Activated naive CD4-positive, alpha-beta T cell treated with anti-CD3 and anti-CD28 coated beads, Interleukin-2, amount 50 U/mL, for 24 hours (primary cell): ENCODE results near the gene CAVIN1.
A peak's percentile ranks its signal among the peaks of the same experiment; 100 is the strongest.
"Not testable (repeated sequence)": the region's sequence is repeated elsewhere in the genome, so short reads cannot be mapped to it uniquely, and the experiment has no call there.

Source experiments
- H3K27ac Mint-ChIP-seq: one replicate; pipeline ENCODE4 v1.8.0; 2021; ENCODE audit warnings: mild to moderate bottlenecking, mixed read lengths
- H3K27me3 Mint-ChIP-seq: one replicate; pipeline ENCODE4 v1.8.0; 2021; ENCODE audit warnings: mixed read lengths
- H3K36me3 Mint-ChIP-seq: one replicate; pipeline ENCODE4 v1.8.0; 2021; ENCODE audit warnings: mixed read lengths
- H3K4me1 Mint-ChIP-seq: one replicate; pipeline ENCODE4 v1.8.0; 2021; ENCODE audit warnings: mixed read lengths
- H3K4me3 Mint-ChIP-seq: one replicate; pipeline ENCODE4 v1.8.0; 2021; ENCODE audit warnings: mild to moderate bottlenecking, mixed read lengths
- H3K9me3 Mint-ChIP-seq: one replicate; pipeline ENCODE4 v1.8.0; 2021; ENCODE audit warnings: mixed read lengths

The CAVIN1 gene

GRCh38 chr17:42422958-42423712, at the start of gene CAVIN1:
CAVIN1 (minus strand) TSS chr17:42423256; CDS start chr17:42423097, 159 bp downstream.
- peaks cover 10% of the 10 kb centered on the region for H3K27me3 Mint-ChIP-seq
- peak within 1 kb of the TSS; percentile 84 for H3K4me3 Mint-ChIP-seq
- H3K4me1 Mint-ChIP-seq = peaks cover 16% of the 10 kb centered on the region
- no peaks in the 10 kb centered on the region for H3K36me3 Mint-ChIP-seq
- H3K27ac Mint-ChIP-seq = peak within 1 kb of the TSS; percentile 8
- H3K9me3 Mint-ChIP-seq = no peaks in the 10 kb centered on the region

- Mint-ChIP-seq H3K4me3 (no peak overlapping the region), H3K9me3 (no peaks in the 10 kb centered on the region), H3K27ac (no peak overlapping the region), H3K4me1 (no peaks in the 10 kb centered on the region), H3K27me3 (no peaks in the 10 kb centered on the region), H3K36me3 (peaks cover 17% of the 10 kb centered on the region)
Observed at GRCh38 chr17:42467889-42468288, 44.8 kb upstream of the CAVIN1 start.

GRCh38 chr17:42463976-42464400, 40.9 kb upstream of the CAVIN1 start:
- peaks cover 16% of the 10 kb centered on the region for H3K36me3 Mint-ChIP-seq
- no peak overlapping the region for H3K4me3 Mint-ChIP-seq
- no peak overlapping the region for H3K27ac Mint-ChIP-seq
- H3K4me1 Mint-ChIP-seq = peaks cover 19% of the 10 kb centered on the region
- no peaks in the 10 kb centered on the region for H3K9me3 Mint-ChIP-seq
- H3K27me3 Mint-ChIP-seq = no peaks in the 10 kb centered on the region

- Mint-ChIP-seq H3K9me3 (no peaks in the 10 kb centered on the region), H3K27me3 (no peaks in the 10 kb centered on the region), H3K36me3 (peaks cover 5% of the 10 kb centered on the region), H3K4me3 (peak overlapping the region; percentile 92), H3K4me1 (peaks cover 44% of the 10 kb centered on the region), H3K27ac (peak overlapping the region; percentile 84)
Observed at GRCh38 chr17:42460371-42460770, 37.3 kb upstream of the CAVIN1 start.

- H3K36me3 Mint-ChIP-seq = peaks cover 5% of the 10 kb centered on the region
- H3K9me3 Mint-ChIP-seq = no peaks in the 10 kb centered on the region
- H3K27me3 Mint-ChIP-seq = no peaks in the 10 kb centered on the region
- peak overlapping the region; percentile 92 for H3K27ac Mint-ChIP-seq
- H3K4me3 Mint-ChIP-seq = peak overlapping the region; percentile 92
- peaks cover 47% of the 10 kb centered on the region for H3K4me1 Mint-ChIP-seq
Observed at GRCh38 chr17:42459801-42460281, 36.8 kb upstream of the CAVIN1 start.

GRCh38 chr17:42459256-42459800, 36.3 kb upstream of the CAVIN1 start:
- H3K4me1 Mint-ChIP-seq = peaks cover 47% of the 10 kb centered on the region
- peak overlapping the region; percentile 92 for H3K27ac Mint-ChIP-seq
- H3K9me3 Mint-ChIP-seq = no peaks in the 10 kb centered on the region
- peak overlapping the region; percentile 92 for H3K4me3 Mint-ChIP-seq
- peaks cover 5% of the 10 kb centered on the region for H3K36me3 Mint-ChIP-seq
- H3K27me3 Mint-ChIP-seq = no peaks in the 10 kb centered on the region

- Mint-ChIP-seq H3K9me3 (no peaks in the 10 kb centered on the region), H3K27me3 (no peaks in the 10 kb centered on the region), H3K36me3 (peaks cover 5% of the 10 kb centered on the region), H3K4me1 (peaks cover 47% of the 10 kb centered on the region), H3K27ac (peak within 1 kb of the TSS; percentile 92), H3K4me3 (peak within 1 kb of the TSS; percentile 92)
Observed at GRCh38 chr17:42458497-42459255, 35.6 kb upstream of the CAVIN1 start, which contains the start of gene ATP6V0A1. ATP6V0A1 (plus strand) TSS chr17:42458878; CDS start chr17:42460895, 2,017 bp downstream.

GRCh38 chr17:42457107-42457792, 34.2 kb upstream of the CAVIN1 start:
- Mint-ChIP-seq H3K9me3 (no peaks in the 10 kb centered on the region), H3K36me3 (peaks cover 2% of the 10 kb centered on the region), H3K27me3 (no peaks in the 10 kb centered on the region), H3K4me1 (peaks cover 47% of the 10 kb centered on the region), H3K27ac (peak overlapping the region; percentile 74), H3K4me3 (peak overlapping the region; percentile 56)

- H3K4me3 Mint-ChIP-seq = peak overlapping the region; percentile 56
- no peaks in the 10 kb centered on the region for H3K9me3 Mint-ChIP-seq
- H3K27ac Mint-ChIP-seq = peak overlapping the region; percentile 55
- H3K27me3 Mint-ChIP-seq = no peaks in the 10 kb centered on the region
- H3K4me1 Mint-ChIP-seq = peaks cover 47% of the 10 kb centered on the region
- peaks cover 2% of the 10 kb centered on the region for H3K36me3 Mint-ChIP-seq
Observed at GRCh38 chr17:42456223-42457106, 33.4 kb upstream of the CAVIN1 start.

GRCh38 chr17:42454987-42455386, 31.9 kb upstream of the CAVIN1 start:
- not testable (repeated sequence) for H3K36me3 Mint-ChIP-seq, H3K27ac Mint-ChIP-seq, H3K9me3 Mint-ChIP-seq, H3K27me3 Mint-ChIP-seq, H3K4me3 Mint-ChIP-seq
- H3K4me1 Mint-ChIP-seq = peaks cover 38% of the 10 kb centered on the region

- Mint-ChIP-seq H3K4me1 (peaks cover 25% of the 10 kb centered on the region), H3K36me3 (no peaks in the 10 kb centered on the region), H3K9me3 (no peaks in the 10 kb centered on the region), H3K4me3 (no peak overlapping the region), H3K27ac (no peak overlapping the region), H3K27me3 (no peaks in the 10 kb centered on the region)
Observed at GRCh38 chr17:42453439-42453838, 30.4 kb upstream of the CAVIN1 start.

GRCh38 chr17:42451270-42451669, 28.2 kb upstream of the CAVIN1 start:
- H3K36me3 Mint-ChIP-seq, H3K4me3 Mint-ChIP-seq, H3K27me3 Mint-ChIP-seq, H3K9me3 Mint-ChIP-seq, H3K27ac Mint-ChIP-seq, H3K4me1 Mint-ChIP-seq: not testable (repeated sequence)

GRCh38 chr17:42449838-42450237, 26.8 kb upstream of the CAVIN1 start:
- H3K36me3 Mint-ChIP-seq, H3K27me3 Mint-ChIP-seq, H3K9me3 Mint-ChIP-seq, H3K4me1 Mint-ChIP-seq, H3K4me3 Mint-ChIP-seq: not testable (repeated sequence)
- peak overlapping the region; percentile 41 for H3K27ac Mint-ChIP-seq

GRCh38 chr17:42449176-42449575, 26.1 kb upstream of the CAVIN1 start:
- not testable (repeated sequence) for H3K4me3 Mint-ChIP-seq, H3K27ac Mint-ChIP-seq, H3K36me3 Mint-ChIP-seq, H3K27me3 Mint-ChIP-seq, H3K9me3 Mint-ChIP-seq, H3K4me1 Mint-ChIP-seq

GRCh38 chr17:42442196-42442565, 19.1 kb upstream of the CAVIN1 start:
- H3K4me3 Mint-ChIP-seq = no peak overlapping the region
- no peaks in the 10 kb centered on the region for H3K27me3 Mint-ChIP-seq
- peaks cover 9% of the 10 kb centered on the region for H3K4me1 Mint-ChIP-seq
- no peak overlapping the region for H3K27ac Mint-ChIP-seq
- no peaks in the 10 kb centered on the region for H3K9me3 Mint-ChIP-seq
- no peaks in the 10 kb centered on the region for H3K36me3 Mint-ChIP-seq
